Stimulated activated CD8-positive, alpha-beta memory T cell treated with anti-CD3 and anti-CD28 coated beads, Interleukin-7, amount 100 ng/mL, for 24 hours (primary cell): ENCODE data around the gene TSHZ2.

ENCODE experiments used
- DNase-seq: peaks from one replicate; pipeline ENCODE4 v3.0.0-alpha.2; 2020; ENCODE audit warnings: low read depth

TSHZ2 gene

DNA sequence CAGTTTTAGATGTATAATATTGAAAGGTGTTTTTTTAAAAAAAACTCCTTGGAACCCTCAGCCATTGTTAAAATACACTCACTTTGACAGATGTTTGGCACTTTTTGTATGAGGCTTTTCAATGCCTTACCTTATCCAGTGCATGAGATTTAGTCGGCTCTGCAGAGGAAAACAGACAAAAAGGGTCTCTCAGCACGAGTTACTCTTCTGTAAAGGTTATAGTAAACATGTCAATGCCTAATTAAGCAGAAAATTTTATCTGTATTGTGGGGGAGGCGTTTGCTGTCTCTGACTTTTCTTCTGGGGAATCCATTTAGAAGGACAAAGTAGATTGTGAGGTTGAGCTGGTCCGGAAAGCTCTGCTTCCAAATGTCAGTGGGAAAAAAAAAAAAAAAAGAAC lies 278.3 kb downstream of the TSHZ2 start:
- DNase-seq = no peak

DNA sequence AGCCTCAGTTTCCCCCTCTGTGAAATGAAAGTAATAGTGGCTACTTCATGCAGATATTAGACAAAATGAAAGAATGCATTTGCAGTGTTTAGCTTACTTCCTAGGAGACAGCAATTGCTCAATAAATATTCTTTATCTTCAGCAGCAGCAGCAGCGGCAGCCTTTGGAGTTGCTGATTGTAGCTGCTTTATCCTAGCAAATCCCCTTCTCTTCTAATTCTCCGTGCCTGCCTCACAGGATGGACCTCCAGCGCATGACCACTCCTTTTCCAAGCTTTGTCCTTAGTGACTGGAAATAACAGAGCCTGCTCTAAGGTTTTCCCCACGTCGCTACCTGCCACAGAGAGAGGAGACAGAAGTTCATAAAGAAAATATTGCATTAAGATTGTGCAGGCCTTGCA lies 279.8 kb downstream of the TSHZ2 start:
- no peak for DNase-seq

DNA sequence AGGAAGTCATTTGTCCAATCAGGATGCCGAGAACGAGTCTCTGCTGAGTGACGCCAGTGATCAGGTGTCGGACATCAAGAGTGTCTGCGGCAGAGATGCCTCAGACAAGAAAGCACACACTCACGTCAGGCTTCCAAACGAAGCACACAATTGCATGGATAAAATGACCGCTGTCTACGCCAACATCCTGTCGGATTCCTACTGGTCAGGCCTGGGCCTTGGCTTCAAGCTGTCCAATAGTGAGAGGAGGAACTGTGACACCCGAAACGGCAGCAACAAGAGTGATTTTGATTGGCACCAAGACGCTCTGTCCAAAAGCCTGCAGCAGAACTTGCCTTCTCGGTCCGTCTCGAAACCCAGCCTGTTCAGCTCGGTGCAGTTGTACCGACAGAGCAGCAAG lies 281.5 kb downstream of the TSHZ2 start:
- DNase-seq = no peak

DNA sequence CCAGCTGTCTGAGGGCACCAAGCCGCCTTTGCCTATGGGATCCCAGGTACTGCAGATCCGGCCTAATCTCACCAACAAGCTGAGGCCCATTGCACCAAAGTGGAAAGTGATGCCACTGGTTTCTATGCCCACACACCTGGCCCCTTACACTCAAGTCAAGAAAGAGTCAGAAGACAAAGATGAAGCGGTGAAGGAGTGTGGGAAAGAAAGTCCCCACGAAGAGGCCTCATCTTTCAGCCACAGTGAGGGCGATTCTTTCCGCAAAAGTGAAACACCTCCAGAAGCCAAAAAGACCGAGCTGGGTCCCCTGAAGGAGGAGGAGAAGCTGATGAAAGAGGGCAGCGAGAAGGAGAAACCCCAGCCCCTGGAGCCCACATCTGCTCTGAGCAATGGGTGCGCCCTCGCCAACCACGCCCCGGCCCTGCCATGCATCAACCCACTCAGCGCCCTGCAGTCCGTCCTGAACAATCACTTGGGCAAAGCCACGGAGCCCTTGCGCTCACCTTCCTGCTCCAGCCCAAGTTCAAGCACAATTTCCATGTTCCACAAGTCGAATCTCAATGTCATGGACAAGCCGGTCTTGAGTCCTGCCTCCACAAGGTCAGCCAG lies 283.0 kb downstream of the TSHZ2 start:
- no peak for DNase-seq

DNA sequence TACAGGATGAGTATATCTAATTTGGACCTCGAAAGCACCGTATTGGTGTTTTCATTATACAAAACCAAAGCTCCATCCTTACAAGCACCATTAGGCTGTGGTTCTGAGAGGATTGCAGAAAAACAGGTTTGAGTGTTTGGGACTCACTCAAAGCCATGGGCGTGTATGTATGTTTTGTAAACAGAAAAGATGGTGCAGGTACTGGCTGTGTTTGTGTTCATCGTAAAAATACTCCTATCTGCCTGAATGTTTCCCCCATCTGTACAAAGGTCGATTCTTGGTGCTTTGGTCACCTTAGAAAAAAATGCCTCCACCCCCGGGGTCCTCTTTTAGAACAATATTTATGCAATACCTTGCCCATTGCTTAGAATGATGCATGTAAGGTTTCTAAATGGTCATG lies 286.6 kb downstream of the TSHZ2 start:
- no peak for DNase-seq

DNA sequence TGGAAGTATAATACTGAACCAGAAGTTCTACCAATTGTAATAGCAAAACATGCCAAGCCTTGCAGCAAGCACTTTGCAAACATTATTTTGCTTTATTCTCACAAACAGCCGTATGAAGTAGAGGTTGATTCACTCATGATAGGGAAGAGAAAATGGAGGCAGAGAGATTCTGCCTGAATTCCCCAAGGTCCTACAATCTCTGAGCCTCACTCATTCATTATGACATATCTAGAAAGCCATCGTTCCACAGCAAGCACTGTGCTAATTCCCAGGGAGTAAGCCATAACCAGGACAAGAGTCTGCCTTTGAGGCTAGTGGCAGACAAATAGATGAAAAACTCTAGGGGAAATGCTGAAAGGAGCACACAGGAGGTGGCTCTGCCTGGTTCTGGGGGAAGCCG lies 288.0 kb downstream of the TSHZ2 start:
- DNase-seq = no peak

DNA sequence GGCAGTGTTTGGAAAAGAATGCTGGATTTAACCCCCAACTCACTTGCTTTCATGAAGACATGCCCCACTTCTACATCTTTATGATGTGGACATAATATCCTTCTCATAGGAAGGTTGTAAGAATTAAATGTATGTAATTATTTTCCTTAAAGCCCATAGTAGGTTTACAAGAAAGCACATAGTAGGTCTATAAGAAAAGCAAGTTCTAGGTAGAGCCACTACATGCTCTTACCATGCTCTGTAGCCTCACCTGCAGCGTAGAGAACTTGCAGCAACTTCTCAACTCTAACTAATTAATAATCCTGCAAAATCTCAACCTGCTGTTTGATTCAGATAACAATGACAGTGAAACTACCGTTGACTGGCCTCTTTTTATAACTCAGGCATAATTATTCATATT lies 288.4 kb downstream of the TSHZ2 start:
- DNase-seq = no peak

DNA sequence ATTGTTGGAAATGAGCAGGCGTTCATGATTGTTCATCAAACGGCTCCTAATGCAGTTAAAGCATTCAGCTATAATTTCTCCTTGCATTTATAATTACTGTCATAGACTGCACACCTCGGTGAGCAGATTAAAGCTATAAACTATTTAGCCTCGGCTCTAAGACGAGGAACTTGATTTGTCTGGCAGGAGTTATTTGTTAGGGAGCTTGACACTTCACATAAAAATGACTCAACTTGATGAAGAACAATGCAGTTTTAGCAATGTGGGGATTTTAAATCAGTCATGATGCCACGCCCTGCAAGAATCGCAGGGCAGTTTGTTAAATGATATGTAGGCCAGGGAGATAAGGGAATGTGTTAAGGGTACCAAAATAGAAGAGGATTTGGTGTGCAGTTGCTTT lies 290.2 kb downstream of the TSHZ2 start:
- DNase-seq = no peak

DNA sequence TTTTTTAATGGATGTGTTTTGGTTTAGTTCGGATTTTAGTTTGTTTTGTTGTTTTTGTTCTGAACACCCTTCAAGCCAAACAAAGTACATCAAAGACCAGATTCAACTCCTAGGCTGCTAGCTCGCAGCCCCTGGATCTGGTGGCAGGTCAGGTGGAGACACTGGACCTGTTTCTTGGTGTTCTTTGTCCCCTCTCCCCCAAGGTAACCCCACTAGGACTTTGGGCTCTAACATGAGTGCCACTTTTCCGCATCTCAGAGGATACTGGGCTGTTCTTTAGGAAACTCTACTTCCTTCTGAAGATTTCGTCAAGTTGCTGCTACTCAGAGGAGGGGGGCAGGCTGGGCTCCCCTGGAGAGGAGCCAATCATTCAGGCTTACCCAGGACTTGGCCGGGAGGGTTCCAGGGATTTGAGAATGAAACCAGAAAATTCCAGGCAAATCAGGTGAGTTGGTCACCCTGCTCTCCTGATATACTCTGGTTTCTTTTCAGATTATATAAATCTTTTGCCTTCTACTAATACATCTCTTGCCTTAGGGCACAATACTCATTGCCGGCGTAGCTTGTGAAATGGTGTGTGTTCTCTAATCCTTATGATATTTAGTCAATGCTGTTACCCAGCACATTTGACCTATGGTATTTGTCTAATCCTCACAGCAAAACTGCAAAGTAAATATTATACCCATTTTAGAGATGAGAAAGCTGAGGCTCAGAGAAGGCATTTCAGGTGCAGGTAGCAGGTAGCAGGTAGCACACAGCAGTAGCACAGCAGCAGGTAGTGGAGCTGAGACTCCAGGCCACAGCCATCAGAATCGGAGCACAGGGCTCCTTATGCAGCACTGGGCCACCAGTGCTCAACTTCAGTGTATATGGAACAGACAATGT lies 291.6 kb downstream of the TSHZ2 start:
- DNase-seq = no peak

DNA sequence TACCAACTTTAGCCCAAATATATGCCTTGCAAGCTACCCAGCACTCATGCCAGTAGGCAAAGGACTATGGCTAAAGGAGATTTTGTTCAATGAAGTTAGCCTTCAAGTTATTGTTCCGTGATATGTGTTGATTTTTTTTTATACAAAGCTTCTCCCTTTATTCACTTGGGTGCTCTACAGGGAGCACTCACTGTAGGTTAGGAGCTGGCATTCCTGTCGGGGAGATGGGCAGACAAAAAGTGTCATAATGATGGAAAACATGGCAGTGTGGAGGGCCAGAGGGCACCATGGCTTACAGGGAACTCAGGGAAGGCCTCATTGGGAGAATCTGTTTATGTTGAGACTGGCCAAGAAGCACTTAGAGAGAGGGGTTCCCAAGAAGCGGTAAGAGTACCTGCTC lies 292.4 kb downstream of the TSHZ2 start:
- DNase-seq = no peak

DNA sequence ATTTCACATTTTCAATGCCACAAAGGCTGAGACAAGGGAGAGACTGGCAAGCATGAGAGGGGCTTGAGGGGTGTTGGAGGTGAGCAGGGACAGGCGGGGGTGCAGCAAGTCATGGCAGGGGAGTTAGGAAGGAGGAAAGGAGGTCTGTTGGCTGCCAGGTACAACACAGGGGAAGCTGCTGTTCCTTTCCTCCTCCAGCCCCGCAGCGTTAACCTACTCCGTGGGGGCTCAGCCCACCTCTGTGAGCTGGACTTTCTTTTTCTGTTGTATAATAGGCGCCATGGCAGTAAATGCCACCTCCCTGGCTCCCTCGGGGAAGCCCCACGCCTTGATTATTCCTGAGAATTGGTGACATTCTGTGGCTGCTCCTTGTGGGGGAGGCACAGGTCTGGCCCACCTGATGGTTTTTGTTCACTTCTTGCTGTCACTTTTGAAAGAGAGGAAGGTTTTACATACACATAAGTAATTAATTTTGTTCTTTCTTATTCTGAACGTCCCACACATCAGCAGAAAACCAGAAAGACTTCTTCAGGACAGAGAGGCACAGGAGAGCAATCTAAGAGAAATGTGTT lies 293.2 kb downstream of the TSHZ2 start:
- DNase-seq = no peak

DNA sequence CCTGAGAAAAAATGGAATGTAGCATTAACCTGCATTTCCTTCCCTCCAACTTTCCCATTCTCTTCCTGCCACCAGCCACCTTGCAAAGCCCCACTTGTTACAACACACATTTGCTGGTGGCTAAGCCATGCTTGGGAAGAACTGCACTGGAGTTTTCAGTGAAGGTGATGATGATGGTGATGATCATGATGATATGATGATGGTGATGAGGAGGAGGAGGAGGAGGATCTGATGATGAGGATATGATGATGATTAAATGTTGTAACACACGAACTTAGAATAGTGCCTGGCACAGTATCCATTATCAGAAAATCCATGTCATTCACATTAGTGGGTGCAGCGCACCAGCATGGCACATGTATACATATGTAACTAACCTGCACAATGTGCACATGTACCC lies 297.2 kb downstream of the TSHZ2 start:
- DNase-seq = no peak

DNA sequence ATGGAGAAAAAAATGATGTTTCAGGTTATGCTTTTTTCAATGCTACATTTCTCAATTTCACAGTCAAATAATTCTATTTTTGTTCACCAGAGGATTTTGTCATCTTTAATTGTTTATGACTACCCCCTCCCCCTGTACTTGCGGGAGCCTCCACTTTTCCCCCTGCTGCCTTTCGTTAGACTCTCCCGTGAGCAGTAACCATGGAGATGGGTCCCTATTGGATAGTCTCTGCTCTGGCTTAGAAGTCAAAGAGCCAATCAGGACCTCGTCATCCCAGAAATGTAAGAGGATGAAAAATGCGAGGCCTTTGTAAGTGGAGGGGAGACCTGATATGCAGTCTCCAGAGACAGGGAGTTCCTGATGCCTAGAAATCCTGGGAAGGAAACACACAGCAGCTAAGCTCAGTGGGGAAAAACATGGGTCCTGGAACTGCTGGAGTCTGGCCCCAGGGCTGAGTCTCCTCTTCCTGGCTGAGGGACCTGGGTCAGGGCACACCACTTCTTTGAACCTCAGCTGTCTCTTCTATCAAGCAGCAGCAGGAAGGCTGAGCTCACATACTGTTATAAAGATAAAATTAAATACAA lies 298.7 kb downstream of the TSHZ2 start:
- no peak for DNase-seq

DNA sequence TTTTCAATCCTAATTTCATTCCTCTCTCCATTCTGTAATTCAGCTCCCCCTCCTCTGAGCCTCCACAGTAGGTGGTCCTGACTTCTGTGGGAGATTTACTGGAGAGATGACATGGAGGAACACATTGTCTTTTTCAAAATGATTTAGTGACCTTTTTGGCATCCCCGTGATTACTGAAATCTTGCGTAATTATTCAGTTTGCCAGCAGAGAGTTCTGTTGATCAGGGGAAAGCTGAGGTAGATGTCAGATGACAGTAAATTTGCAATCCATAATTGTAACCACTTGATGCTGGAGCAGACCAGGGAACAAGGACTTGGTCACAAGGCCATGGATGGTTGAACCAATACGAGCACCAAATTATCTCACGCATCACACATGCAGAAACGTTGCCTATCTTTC lies 302.2 kb downstream of the TSHZ2 start:
- DNase-seq = no peak

DNA sequence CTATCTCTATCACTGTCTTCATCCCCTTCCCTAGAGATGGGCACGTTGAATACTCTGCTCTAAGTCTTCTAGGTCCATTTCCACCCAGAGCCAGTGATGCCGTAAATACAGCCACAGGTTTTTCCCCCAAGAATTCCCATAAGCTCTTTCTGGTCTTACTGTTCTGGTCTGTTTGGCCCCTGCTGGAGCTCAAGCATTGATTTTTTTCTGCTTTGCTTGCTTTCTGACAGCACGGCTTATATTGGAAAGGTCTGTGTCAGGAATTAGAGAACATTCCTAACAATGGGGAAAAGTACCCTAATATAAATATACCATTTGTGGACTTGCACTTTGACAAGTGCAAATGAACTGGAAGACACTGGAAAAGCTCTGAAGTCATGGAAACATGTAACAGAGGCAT lies 302.6 kb downstream of the TSHZ2 start:
- no peak for DNase-seq

DNA sequence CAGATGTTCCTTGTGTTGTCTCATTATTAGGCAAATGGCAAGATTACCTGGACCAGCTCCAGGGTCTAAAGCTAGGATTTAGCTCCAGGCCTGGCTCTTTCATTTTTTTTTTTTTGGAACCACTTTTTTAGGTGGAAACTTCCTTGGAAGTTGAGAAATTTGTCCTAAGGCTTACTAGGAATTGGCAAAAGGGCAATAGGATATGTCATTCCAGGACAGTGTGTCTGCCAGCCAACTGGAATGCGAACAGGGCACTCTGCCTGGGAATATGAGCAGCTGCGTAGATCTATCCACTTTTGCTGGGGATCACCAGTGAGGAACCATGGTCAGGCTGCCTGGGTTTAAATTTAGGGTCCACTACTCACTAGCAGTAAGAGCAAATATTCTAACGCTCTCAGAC lies 304.0 kb downstream of the TSHZ2 start:
- no peak for DNase-seq

DNA sequence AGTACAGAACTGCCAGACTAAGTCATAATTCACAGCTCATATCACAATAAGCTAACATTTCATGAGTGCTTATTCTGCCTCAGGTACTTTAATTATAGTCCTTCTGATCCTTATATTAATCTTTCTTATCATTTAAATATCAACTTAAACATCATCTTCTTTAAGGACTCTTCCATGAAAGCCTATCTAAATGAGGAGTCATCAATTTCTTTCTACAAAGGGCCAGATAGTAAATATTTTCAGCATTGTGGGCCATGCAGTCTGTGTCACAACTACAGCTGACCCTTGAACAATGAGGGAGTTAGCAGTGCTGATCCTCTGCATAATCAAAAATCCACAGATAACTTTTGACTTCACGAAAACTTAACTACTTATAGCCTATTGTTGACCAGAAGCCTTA lies 306.4 kb downstream of the TSHZ2 start:
- DNase-seq = no peak

DNA sequence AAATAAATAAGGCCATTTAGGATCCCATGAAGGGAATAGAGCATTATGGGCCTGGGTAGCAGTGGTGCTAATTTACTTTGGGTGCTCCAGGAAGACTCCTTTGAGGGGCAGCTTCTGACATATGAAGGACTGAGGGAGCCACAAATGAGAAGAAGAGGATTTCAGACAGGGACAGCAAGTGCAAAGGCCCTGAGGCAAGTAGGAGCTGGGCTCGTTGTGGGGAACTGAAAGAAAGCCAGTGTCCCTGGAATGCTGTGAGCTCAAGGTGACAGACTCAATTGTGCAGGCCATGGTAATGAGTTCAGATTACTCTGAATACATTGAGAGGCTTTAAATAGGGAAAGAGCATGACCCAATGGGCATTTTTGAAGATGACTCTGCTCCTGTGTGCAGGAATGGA lies 307.6 kb downstream of the TSHZ2 start:
- DNase-seq = no peak

DNA sequence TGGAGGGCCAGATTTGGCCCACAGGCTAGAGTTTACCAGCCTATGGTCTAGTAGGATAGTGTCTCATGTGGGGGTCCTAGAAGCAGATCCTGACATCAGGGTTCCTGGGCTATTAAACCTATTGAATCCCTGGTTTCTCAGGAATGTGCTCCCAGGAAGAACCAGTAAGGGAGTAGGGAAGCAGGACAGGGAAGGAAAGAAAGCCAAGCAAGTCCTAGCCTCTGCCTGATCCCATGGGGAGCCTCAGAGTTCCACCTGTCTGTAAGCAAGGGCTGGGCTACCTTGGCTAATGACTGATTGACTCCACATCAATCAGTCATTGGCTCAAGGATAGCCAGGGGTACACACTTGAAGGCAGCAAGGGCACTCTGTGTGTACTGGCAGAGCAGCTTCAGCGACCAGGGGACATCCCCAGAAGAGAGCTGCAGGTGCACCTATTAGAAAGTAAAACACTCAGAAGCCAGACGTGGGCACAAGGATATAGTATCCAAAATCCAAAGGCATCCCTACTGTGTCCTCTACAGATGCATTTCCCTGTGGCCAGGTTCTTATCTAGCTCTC lies 309.5 kb downstream of the TSHZ2 start:
- DNase-seq = no peak

DNA sequence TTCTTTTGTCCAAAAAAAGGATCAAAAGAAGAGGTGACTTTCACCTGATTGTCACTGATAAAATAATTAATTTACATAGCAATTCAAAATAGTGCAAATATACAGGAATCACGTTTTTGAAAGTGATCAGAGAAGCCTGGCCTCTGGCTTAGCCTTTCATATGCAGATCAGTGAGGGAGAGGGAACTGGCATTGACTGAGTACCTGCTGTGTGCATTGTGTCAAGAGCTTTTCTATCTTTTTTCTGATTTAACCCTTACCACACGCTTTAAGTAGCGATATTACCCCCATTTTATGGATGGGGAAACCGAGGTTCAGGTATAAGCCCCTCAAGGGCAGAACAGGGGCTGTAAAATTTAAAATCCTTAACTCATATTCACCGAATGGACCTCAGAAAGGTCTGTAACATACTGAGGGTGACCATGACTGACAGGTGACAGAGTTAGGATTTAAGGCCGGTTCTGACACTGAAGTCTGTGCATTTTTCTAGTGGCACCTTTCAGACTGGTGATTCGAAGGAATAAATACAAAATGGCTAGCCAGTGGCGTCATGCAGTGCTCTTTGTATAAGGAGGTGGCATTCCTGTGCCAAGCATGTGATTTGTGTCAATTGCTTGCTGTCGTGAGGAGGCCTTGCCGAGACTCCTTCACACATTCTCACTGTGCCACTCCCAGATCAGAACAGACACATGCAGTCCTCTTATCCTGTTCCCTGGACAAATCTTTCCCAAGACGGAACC lies 310.2 kb downstream of the TSHZ2 start:
- no peak for DNase-seq

DNA sequence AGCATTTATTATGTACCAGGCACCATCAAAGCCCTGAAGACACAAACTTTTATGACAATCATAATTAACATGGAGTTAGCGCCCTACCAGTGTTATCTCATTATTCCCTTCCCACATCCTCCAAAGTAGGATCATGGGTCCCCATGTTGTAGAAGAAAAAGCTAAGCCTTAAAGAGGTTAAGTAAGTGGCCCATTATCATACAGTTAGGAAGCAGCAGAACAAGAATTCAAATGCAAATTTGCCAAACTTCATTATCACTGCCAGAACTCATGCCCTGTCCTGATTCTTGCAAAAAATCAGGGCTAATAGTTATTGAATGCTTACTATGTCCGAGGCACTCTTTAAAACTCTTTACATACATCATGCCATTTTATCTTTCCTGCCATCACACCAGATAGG lies 310.9 kb downstream of the TSHZ2 start:
- DNase-seq = no peak

DNA sequence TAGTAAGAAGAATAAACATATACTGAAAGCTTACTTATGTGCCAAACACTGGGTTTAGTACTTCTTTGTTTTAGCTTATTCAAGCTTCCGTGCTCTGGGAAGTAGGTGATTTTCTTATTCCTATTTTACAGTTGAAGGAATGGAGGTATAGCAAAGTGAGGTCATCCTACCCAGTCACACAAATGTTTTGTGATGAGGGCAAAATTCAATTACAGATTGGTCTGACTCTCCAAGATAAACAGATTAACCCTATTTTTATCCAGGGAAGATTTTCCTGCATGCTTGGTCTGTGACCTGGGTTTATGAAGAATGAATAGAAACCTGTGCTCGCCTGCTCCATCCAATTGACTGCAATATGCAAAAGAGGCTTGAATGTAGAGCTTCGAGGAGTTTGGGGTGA lies 311.4 kb downstream of the TSHZ2 start:
- no peak for DNase-seq
